Stimulated activated CD4-positive, alpha-beta T cell treated with anti-CD3 and anti-CD28 coated beads, TNF-alpha, amount 100 ng/mL, for 24 hours (primary cell): Measurements from ENCODE around the gene PAOX.
"Not testable (repeated sequence)": the region's sequence is repeated elsewhere in the genome, so short reads cannot be mapped to it uniquely, and the experiment has no call there.

ENCODE experiments used
- DNase-seq, 3 experiments: peaks; one replicate each; pipeline ENCODE4 v3.0.0-alpha.2; 2020; ENCODE audit warnings: low read depth in 3 of 3

The PAOX gene

GRCh38 chr10:133405844-133406527, 26.9 kb downstream of the PAOX start:
- DNase-seq: no peak

GRCh38 chr10:133411523-133412380, 32.7 kb downstream of the PAOX start:
- no peak for DNase-seq

DNA sequence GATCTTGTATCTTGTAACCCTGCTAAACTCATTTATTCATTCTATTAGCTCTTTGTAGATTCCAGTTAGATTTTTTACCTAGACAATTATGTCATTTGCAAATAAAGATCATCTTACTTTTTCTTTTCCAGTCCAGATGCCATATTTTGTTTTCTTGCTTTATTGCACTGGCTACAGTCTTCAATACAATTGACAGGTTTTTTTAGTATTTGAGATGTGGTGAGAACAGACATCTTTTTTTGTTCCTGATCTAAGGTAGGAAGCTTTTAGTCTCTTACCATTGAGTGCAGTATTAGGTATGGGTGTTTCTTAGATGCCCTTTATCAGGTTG, 33.3 kb downstream of the PAOX start:
- DNase-seq: no peak

GRCh38 chr10:133414401-133414800, 35.3 kb downstream of the PAOX start:
- DNase-seq: not testable (repeated sequence)

DNA sequence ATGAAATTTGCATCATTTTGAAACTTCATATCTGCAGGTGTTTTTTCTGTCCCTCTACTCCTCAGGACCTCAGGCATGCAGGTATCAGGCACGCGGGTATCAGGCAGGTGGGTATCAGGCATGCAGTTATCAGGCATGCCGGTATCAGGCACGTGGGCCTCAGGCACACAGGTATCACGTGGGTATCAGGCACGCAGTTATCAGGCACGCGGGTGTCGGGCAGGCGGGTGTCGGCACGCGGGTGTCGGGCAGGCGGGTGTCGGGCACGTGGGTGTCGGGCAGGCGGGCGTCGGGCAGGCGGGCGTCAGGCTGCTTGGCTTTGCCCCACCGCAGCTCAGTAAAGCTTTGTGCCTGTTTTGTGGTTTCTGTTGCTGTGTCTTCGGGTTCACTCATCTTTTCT, 36.7 kb downstream of the PAOX start:
- DNase-seq: no peak

- no peak for DNase-seq
Measured at GRCh38 chr10:133418289-133418993, 39.4 kb downstream of the PAOX start.

DNA sequence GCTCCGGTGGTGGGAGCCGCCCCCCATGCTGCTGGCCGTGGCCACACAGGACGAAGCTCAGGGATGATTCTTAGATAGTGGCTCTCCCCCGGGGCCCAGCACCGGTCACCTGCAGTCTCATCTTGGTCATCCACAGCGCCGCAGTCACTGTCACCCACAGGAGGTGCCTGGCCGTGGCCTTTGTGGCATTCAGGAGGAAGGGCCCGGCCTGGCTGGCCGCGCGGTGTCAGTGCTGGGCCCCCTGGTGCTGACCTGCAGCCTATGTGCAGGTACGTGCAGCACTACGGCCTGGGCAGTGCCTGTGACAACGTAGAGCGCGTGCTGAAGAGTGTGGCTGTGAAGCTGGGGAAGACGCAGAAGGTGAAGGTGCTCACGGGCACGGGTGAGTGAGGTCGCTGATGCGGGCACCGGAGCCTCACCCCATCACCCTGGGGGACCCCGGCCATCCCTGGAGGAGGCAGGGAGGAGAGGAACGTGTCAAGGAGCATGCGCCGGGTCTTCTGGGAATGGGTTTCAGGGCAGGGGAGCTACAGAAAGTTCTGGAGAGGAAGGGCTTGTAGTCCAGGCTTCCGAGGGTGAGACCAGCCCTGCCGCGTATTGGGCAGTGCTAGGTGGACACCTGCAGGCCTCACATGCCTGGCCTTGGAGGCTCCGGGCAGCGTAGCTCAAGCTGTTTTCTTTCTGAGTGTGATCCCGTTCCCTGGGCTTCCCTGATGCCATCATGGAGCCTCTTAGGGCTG, 40.3 kb downstream of the PAOX start:
- no peak for DNase-seq

GRCh38 chr10:133420028-133420427, 41.0 kb downstream of the PAOX start:
- DNase-seq: no peak

DNA sequence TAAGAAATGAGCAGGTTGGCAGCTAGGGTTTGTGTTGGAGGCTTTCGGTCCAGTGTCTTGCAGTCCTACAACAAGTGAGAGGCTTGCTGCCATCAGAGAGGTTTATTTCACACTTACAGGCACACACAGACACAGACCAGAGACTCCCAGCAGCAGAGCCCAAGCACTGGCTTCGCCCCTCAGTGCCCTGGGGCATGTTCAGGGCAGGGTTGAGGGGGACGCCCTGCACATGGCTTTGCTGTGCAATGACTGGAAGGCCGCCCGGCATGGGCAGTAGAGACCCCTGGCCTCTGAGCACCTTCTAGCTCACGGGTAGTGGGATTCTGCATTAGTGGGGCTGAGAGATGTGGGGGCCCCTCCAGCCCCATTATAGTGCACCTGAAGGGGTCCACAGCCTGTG, 41.5 kb downstream of the PAOX start:
- DNase-seq: no peak

- DNase-seq: no peak
Measured at GRCh38 chr10:133421336-133422222, 42.5 kb downstream of the PAOX start.

DNA sequence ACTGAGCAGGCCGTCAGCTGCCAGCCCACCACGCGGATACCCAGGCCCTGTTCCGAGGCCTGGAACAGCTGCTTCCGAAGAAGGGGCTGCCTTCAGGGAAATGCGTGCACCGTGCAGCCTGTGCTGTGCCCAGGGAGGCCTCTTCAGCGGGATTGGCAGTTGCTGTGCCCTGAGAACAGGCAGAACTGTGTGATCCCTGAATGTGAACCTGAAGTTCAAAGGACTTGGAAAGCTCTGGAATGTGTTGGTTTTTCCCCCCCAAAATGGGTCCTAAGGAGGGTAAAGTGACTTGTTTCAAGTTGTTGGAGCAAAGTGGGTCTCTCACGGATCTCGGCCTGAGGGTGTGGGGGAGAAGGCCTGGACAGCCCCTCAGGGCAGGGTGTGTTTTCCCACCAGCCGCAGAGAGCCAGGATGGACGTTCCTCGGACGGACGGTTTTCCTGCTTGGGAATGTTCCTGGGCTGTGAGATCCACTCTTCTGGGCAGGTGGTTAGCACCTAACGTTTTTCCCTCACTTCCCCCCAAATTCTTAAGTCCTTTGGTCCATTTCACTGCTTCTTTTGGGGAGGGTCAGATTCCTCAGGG, 43.3 kb downstream of the PAOX start:
- DNase-seq: no peak

DNA sequence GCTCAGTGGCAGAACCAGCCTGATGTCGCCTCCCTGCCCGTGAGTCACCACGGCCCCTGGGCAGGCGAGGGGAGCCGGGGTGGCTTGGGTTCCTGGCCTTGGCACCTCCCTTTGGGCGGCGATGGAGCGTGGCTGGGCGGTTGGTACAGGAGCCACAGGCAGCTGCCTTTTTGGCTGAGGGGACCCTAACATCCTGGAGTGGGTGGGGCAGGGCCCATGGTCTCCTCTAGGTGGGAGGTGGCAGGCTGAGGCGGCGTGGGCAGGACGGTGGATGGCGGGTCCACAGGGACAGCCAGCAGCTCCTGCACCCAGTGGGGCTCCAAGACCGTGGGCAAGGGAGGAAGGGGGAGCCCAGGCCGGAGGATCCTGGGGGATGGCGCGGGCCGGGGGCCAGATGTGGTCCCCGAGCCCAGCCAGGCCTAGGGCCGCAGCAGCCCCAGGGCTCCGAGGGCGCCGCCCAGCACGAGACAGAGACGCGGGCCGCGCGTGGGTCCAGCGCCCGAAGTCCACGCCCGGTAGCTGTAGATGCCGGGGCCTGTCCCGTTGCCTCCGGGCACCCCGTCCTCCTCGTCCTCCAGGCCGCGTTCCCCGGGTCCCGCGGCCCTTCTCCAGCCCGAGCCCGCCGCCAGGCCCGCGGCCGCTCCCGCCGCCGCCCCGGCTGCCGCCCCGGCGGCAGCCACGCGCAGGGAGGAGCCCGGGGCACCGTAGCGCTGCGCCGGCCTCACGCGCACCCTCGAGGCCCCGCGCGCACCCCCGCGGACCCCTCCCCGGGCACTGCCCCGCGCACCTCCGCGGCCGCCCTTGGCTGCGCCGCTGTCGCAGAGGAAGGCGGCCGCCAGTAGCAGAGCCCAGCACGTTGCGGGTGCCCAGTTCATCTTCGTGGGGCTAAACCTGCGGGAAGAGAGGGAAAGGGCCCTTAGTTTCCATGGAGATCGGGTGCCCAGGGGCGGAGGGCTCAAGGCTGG, 44.0 kb downstream of the PAOX start:
- DNase-seq: no peak

DNA sequence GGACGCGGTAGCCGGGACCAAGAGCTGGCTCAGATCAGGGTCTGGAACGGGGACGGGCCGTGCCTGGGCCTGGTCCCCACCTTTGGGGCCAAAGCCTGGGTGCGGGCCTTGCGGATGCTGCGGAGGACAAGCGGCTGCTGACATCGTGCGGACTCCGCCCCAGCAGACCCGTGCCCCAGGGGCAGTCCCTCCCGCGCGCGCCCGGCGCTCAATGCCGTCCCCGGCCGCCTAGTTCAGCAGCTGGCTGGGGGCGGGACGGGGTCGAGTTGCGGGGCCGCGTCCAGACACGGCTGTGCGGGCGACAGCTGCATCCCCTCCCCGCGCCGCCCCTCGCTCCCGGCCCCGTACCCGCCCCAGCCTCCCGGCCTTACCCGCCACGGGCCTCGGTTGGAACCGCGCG, 45.0 kb downstream of the PAOX start:
- DNase-seq: not testable (repeated sequence)

GRCh38 chr10:133424601-133425000, 45.5 kb downstream of the PAOX start, which contains the start of gene SPRN:
SPRN (minus strand) TSS chr10:133424625; CDS start chr10:133423681, 944 bp downstream.
- DNase-seq: not testable (repeated sequence)

GRCh38 chr10:133429571-133429970, 50.5 kb downstream of the PAOX start:
- DNase-seq: not testable (repeated sequence)

- not testable (repeated sequence) for DNase-seq
Measured at GRCh38 chr10:133431888-133432613, 53.0 kb downstream of the PAOX start.

DNA sequence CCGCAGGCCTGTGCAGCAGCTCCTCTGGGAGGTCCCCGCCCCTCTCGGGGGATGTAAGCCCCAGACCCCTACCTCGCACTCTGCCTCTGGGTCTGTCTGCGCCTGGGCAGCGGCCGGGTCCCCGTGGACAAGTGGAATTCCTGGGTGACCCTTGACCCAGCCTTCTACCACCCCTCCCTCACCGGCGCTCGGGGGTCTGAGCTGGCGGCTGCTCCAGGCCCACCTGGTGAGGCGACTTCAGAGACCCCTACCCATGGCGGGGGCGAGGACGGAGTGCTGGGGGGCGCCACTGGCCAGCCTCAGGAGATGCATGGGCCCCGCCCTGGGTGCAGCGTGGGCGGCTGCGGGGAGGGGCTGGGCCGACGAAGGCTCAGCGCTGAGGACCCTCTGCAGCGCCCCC, 53.7 kb downstream of the PAOX start:
- not testable (repeated sequence) for DNase-seq

GRCh38 chr10:133438711-133439273, 59.7 kb downstream of the PAOX start:
- no peak for DNase-seq
